Kasumi-1 (cell line): ENCODE data around the gene NPAS3.
"Not testable (repeated sequence)": the region's sequence is repeated elsewhere in the genome, so short reads cannot be mapped to it uniquely, and the experiment has no call there.

Experiments used
- DNase-seq, 2 experiments: peaks; one replicate each; lab custom pipeline; 2025; lab: John Stamatoyannopoulos, UW

NPAS3 gene

DNA sequence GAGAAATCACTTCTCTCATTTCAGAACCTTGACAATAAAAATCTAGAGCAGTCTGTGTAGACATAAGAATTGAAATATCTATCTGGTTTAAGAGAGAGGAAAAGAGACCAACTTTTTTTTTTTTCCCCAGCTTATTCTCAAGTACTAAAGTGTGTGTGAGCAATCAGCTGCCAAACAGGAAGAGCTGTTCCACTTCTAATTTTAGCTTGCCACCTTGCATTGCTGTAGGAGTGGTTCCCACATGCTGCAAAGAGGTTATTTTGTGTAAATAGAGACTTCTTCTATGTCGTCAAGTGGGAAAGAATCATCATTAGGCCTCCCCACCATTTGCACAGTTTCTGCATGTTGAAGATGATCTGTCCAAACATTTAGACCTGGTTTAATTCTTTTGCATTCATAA is 142.6 kb downstream of the NPAS3 start:
- no peak for DNase-seq

DNA sequence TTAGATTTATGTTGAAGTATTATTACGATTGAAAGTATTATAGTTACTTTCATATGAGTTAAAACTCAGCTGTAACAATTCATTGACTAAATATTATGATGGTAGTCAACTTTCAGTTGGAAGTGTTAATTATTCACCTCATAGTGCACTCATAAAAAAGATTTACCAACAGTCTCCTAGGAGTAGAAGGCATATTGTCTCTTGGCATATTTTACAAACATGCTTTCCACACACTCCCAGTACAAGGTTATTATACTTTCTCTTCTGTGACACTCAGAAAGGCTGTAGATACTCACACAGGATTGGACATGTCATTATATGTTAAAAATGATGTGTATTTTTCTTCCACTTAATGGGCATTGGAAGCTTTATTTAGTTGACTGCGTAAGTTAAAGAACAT is 147.1 kb downstream of the NPAS3 start:
- DNase-seq: no peak

DNA sequence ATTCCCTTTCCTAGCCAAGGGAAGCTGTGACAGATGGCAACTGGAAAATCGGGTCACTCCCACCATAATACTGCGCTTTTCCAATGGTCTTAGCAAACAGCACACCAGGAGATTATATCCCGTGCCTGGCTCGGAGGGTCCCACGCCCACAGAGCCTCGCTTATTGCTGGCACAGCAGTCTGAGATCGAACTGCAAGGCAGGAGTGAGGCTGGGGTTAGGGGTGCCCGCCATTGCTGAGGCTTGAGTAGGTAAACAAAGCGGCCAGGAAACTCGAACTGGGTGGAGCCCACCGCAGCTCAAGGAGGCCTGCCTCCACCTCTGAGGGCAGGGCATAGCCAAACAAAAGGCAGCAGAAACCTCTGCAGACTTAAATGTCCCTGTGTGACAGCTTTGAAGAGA is 149.6 kb downstream of the NPAS3 start:
- DNase-seq: not testable (repeated sequence)

DNA sequence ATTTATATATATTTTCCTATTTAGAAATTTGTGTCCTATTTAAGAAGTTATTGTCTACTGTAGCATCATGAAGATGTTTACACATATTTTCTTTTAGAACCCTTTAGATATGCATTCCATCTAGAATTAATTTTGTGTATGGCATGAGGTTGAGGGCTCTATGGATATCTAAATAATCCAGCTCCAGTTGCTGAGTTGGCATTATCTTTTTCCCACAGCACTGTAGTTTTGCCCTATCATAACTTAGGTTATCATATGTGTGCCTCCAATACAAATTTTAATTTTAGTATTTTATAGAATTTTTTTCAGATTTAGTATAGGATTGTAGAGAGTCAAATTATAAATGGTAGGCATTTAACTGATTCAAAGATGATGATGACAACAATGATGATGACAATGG is 159.3 kb downstream of the NPAS3 start:
- no peak for DNase-seq

DNA sequence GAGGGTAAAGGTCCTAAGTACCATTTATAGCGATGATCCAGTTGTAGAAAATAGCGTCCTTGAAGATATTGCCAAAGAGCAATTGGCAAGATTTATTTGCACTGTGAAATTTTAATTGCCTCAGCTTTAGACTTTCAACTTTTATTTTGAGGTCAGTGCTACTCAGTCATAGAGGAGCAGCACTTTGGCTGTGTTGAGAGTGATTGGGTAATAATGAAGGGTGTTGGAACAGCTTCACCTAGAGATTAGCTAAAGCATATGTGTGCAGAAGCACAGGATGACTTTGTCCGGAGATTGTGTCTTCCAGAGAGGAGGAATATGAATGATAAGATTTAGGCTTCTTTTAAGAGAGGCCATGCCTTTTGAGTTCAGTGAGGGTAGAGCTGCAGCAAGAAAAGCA is 164.8 kb downstream of the NPAS3 start:
- DNase-seq: no peak

DNA sequence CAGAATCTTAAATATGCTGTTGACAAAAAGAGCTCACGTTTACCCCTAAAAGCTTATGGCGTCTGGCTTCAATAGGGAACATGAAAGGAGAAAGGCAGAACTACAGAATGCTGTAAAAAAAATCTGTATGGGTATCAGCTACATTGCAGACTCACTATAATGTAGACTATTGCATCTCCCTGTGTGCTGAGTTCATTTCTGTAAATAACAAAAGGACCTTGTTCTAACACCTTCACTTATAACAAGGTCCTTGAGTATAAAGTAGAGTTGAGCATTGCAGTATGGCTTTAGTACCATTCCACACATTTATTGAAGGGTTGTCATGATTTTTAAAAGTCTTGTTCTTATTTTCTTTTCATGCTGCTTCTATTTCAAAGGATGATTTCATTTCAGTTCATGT is 165.3 kb downstream of the NPAS3 start:
- DNase-seq: no peak

DNA sequence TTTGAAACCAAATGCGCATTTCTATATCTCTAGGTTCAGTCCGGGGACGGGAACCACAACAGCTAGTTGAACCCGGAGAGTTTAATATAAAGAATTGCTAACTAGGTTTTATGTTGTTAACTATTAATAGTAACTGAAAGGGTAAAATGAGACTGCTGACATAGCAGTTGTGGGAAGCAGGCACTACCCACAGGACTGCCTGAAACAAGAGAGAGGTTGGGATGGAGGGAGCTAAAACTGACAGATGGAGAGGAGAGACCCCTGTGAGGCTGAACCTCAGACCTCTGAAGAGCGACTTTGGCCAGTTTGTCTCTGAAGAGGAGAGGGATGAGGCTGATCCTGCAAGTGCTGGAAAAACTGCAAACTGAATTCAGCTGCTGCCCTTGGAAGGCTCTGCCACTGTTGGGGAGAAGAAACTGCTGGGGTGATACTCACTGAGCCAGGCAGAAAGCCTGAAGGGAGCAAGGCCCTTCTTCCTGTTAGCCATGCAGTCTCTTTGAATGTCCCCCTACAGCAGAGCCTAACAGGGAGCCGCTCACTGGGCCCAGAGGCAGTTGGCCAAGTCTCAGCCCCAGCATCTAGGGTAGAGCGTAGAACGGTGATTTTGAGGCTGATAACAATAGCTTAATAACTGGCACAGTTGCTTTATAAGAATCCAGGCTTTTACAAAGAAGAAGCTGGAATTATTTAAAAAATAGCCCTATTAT is 172.2 kb downstream of the NPAS3 start:
- no peak for DNase-seq

DNA sequence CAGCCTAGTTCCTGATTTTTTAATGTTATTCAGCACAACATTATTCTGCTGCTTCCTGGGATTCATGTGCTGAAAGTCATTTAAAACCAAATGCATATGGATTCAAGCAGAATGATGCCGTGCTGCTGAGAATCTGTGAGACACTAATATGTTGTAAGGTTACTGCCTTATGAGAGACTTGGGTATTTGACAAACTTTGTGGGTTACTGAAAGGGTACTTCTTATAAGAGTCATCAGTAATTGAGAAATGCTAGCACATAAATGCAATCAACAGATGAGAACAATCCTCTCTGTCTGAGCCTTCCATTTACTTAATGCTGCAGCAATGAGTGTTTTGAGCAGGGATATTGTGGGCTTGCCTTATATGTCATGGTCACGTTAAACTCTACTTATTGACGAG is 175.7 kb downstream of the NPAS3 start:
- DNase-seq: no peak

DNA sequence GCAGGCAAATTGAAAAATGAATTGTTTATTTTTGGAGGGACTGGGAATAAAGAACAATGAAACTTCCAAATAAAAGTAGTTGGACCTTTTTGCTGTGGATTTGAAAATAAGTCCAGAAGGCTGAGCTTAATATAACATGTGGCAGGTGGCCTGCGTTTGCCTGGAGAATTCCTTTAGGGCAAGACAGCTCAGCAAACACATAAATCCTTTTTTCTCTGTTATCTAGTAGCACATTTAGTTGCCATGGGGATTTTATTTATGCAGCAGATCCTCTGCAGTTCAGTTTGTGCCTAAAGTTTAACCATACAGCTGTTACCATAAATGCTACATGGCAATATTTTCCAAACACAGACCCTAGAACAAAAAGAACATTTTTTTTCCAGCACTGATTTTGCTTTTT is 180.0 kb downstream of the NPAS3 start:
- no peak for DNase-seq

DNA sequence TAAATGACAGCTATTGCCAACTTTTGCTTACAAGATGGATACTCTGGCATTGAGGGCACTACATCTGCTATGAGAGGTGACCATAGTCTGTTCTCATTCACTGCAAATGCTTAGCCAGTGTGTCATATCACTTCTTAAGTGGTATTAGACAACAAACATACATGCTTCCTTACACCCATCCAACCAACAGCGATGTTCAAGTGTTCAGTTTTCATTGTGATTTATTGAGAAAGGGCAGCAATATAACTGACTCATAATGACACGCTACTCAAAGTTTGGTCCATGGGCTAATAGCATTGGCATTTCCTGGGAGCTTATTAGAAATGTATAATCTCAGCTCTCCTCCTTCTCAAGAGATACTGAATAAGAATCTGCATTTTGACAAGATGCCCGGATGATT is 181.7 kb downstream of the NPAS3 start:
- no peak for DNase-seq

DNA sequence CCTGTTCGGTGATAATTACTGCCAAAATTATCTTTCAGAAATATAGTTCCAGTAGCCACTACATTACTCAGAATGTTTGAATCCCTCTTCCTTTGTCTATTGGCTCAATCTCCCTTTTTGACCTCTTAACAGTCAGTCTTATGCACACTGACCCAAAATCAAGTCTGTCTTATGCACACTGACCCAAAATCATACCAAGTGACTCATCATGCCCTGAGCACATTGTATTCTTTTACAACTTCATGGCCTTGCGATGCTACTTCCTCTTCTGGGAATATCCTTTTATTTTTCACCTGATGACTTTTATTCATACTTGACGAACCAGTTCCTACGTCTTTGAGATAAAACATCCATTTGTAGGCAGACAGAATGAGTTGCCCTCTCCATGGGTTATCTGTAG is 182.3 kb downstream of the NPAS3 start:
- no peak for DNase-seq

DNA sequence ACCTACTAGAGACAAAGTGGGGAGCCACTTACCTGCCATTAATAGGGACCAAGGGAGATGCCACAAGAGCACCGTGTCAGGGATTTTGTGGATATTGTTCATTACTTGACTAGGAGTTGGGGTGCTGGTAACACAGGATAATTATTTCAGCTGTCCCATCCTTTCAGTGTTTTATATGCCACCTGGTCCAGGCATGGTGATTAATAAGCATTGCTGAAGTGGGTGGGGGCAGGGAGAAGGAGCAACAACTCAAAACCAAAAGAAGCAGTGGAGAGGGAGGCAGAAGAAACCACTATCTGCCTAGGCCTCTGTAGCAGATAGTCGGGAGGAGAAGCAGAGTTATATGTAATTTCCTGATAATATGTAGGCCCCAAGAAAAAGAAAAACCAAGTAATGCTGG is 184.6 kb downstream of the NPAS3 start:
- no peak for DNase-seq

DNA sequence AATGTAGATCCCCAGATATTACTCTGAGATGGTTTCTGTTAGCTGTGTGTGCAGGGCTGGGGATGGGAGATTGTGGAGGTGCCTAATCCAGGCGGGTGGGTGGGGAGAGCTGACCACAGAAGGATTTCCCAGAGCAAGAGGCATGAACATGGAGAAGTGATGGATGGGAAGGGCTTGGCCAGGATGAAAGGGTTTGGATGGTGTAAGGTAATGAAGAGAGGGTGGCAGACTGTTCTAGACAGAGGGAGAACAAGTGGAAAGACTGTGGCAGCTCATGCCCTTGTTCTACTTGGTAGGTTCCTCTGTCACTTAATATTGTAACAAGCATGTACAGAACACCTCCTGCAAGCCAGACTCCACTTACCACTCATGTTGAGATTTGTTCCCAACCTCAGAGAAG is 187.8 kb downstream of the NPAS3 start:
- no peak for DNase-seq

DNA sequence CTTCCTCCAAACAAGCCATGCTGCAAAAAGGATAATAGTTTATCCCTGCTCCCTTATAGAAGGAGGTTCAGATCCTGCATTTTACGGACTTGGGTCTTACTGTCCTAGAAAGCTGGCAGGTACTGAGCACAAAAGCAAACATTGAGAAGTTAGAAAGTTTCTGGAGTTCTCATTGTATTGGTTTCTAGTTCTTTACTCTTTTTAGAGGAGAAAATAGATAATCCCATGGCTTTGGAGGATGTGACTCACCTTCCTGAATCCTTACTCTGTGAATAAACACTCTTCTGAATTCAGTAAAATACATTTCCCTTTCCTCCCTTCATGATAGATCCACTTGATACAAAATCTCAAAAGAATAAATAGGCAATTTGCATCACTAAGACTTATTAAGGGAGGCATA is 188.9 kb downstream of the NPAS3 start:
- no peak for DNase-seq

DNA sequence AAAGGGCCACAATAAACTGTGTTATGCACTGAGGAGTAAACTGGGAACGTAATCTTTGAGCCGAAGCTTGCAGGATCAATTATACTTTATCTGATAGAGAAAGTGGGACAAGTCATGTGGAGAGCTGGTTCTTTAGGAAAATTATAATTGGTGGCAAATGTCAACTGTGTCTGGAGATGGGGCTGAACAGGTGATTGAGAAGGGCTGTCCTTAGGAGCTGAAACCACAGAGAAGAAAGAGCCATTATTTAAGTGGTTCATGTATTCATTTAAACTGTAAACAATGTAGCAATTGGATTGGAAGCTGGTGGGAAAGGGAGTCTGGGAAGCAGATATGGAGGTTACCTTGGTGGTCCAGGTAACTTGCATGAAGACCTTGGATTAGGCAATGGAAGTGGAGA is 193.1 kb downstream of the NPAS3 start:
- no peak for DNase-seq

DNA sequence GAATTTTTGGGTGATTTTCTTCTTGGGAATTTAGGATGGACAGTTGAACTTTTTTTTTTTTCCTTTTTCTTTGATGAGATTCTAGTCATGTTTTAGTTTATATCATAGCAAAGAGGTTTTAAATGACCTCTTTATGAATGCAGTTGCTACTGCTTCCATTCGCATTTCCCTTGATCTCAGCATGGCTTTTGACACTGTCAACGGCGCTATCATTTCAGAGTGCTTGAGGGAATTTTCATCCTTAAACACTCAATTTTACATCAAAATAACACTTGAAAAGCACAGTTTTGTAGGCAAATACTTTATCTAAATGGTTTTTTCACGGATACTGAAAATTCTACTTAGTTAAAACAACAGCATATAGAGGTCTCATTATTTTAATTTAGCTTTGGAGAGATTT is 195.5 kb downstream of the NPAS3 start:
- DNase-seq: no peak

DNA sequence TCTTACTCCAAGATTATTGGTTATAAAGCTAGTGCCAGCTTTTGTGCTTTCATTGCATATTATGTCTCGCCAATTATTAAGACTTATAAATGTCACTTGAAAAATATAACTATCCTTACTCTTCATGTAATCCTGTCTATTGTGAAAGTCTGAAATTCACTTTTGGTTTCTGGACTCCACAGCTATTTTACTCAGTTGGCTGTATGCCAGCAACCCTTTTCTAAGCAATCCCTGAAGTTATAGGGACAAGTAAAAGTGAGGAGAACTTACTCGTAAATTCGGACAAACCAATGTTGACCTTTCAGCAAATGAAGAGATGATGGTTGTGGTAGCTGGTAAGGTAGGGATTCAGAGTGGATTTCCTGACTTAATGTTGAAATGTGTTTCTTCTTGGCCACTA is 196.3 kb downstream of the NPAS3 start:
- DNase-seq: no peak

DNA sequence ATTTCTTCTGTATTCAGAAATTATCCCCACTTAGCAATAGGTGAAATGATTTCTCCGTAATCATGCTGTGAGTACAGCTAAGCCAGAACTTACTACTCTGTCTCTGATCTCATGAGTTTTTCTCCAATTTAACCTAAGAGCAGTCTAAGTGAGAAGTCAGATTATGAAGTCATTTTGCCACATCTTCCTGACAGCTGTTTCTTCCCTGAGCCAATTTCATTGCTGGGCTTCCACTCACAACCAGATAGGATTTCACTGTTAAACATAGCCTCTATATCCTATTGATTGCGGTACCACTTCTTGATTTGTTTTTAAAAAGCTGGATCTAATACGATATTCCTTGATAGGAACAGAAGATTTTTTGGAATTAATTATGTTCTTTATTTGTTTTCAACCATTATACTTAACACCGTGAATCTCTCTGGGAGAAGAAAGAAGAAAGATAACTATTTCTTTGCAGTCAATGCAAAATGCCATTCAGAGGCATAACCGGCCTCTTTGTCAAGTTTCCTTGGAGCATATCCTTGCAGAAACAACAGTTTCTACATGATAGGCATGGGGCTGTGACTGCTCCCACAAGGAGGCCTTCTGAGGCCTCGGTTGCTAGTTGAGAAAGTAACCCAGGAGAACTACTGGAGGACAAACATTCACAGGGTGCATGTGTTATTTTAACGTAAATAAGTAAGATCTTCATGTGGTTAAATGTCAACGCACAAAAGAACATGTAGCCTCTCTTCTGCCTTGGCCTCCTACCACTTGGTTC is 212.2 kb downstream of the NPAS3 start:
- no peak for DNase-seq

DNA sequence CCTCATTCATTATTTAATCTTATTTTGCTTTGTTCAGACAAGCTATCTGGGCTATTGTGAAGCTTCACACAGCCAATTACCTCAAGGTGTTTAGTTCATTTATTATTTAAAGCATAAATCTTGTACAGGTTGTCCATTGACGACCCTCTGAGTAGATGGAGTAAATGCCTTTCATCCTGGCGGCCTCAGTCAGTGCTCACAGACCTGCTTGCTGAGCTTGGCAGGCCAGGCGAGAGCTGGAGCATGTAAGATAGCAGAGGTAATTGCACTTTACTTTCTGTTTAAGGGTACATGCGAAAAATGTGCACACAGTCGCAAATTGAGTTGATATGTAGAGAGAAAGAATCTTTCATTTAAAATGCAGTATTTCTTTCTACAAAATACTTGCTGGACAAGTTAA is 224.4 kb downstream of the NPAS3 start:
- DNase-seq: no peak

DNA sequence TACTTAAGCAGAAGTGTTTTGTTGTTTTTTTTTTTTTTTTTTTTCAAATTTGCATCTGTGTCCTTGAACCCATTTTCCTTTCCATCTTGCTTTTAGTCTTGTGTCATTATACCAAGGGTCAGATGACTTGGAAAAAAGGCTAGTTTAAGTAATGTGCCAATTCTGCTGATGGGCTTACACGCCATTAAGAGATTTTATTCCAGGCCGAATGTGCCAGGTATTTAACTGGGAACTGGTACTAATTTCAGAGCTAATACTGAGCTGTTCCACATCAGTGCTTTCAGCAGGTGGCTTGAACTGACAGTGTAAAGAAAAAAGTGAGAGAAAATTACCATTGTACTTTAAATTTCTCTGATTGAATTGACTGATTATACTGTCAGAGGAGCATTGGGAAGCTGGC is 224.9 kb downstream of the NPAS3 start:
- no peak for DNase-seq

DNA sequence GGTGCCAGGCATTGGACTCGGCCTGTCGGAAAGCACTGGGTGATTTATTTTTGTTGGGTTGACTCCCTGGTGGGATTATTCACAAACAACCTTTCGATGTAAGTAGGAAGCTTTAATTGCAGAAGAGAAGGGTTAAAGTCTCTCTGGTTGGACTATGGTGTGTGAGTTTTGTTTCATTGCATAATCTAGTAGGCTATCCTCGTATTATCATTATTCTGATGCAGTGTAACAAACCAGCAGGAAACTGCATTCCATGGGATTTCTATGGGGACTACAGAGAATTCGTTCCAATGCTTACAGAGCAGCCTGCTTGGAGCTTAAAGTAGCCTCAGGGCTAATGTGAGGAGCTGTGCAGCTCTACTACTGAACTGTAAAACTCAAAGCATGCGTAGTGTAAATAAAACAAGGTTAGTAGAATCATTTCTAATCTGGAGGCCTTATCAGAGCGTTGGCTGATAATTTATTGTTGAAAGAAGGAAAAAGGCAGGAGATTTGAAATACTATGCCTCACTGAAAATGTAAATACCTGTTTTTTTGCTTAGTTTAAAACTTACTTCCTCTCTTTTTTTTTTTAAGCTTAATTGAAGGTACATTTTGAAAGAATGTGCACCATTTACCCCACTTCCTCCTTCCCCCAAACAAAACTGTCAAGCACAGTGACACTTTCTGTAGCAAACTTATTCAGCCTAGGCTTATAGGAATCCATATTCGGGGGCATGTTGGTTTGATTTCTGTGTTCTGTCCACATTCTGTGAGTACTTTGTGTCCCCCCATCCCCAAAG is 226.7 kb downstream of the NPAS3 start:
- no peak for DNase-seq

DNA sequence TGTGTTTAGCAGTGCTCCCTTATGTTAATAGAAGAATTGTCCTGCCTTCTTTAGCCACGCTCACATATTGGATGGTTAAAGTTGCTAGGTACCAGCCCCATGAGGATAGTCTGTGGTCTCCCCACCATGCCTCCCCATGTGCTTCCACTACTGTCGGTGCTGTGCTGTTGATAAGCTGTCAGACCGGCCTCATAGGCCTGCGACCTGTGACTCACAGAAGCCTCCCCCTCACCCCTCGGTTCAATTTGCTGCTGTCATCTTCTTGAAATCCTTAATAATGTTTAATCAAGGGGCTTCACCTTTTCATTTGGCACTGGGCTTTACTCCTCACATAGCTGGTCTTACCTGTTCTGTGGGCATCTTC is 227.2 kb downstream of the NPAS3 start:
- DNase-seq: no peak

DNA sequence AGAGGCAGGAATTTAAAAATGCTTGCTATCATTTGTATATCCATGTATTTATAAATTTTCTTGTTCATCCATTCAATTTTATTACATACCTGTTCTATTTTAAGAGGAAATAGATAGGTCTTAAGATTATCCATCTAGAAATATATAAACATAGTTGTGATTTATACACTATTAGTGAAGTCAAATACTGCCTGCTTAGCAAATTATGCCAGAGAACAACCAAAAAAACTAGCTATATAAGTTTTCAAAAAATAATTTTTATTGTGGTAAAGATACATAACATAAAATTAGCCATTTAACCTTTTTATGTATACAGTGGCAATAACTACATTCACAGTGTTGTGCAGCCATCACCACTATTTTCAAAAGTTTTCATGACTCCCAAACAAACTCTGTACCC is 237.3 kb downstream of the NPAS3 start:
- no peak for DNase-seq
